ENCODE measurements around the gene SLBP. TPM values are rescaled to one million over a fixed set of nuclear protein-coding genes. Genes with fewer than 3 reads are reported as not detected.
A peak's percentile ranks its signal among the peaks of the same experiment; 100 is the strongest.
"Not testable (repeated sequence)": the region's sequence is repeated elsewhere in the genome, so short reads cannot be mapped to it uniquely, and the experiment has no call there.

The SLBP gene
- total and polyA plus RNA-seq, 2 of the 8 experiments (the other 6 are each of a cell fraction or from before 2014, with no cell fraction given) = 44.1 to 49.0 TPM

DNA sequence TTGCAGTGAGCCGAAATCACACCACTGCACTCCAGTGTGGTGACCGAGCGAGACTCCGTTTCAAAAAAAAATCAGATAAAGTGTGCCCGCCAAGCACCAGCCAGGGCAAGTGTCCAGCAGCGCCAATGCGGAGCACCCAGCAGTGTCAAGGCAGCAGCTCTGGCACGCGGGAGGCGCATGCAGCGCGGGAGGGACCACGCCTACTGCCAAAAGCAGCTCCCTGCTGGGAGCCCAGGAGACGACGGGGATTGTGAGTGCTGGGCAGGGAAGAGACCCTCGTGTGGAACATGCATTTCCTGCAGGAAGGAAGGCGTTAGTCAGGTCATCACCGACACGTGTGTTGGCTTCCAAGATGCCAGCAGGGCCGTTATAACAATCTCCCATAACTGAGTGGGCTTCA lies 38.4 kb downstream of the SLBP start:
- Histone ChIP-seq H3K4me3 (ENCODE audit: extremely low read depth in 1 of 4, insufficient read depth in 2 of 4, low read depth in 3 of 4, low read length in 4 of 4) (no peak overlapping the region), H3K14ac (ENCODE audit: insufficient read length) (no peak overlapping the region), H3K4me2 (ENCODE audit: insufficient read depth in 1 of 2, low read depth in 2 of 2, low read length in 2 of 2) (no peak overlapping the region), H2AFZ (ENCODE audit: low read length) (no peak overlapping the region), H2BK15ac (ENCODE audit: low read length) (no peak overlapping the region), H2BK5ac (ENCODE audit: low read depth, low read length) (no peak overlapping the region), H3K9ac (replicated peaks in 1 of 4; ENCODE audit: extremely low read depth in 1 of 4, low read depth in 3 of 4, low read length in 3 of 4) (no peak overlapping the region), H3K23me2 (ENCODE audit: low read depth, low read length) (no peaks in the 10 kb centered on the region), H3K36me3 (ENCODE audit: control insufficient read depth in 2 of 4, insufficient read depth in 4 of 4, low read length in 3 of 4) (no peaks in the 10 kb centered on the region), H2BK20ac (ENCODE audit: low read length) (no peak overlapping the region), H2BK120ac (replicated peaks; ENCODE audit: low read depth, low read length) (no peak overlapping the region), H2BK12ac (ENCODE audit: low read depth, low read length) (no peak overlapping the region), H3K23ac (ENCODE audit: insufficient read length) (no peak overlapping the region), H3K56ac (replicated peaks; ENCODE audit: insufficient read length, low read depth, low read length) (no peak overlapping the region), H4K5ac (ENCODE audit: insufficient read length, low read depth, low read length) (no peak overlapping the region), H2AK5ac (ENCODE audit: low read depth, low read length) (no peak overlapping the region), H3K4ac (replicated peaks; ENCODE audit: insufficient read length, low read depth, low read length) (no peak overlapping the region), H3K79me1 (ENCODE audit: low read depth, low read length) (no peaks in the 10 kb centered on the region; the same call in 1 of the 2 replicates), H3K27me3 (replicated peaks in 1 of 4; ENCODE audit: control insufficient read depth in 3 of 4, extremely low read depth in 1 of 4, insufficient read depth in 3 of 4, low read length in 3 of 4) (no peaks in the 10 kb centered on the region), H3K9me3 (ENCODE audit: insufficient read depth in 2 of 2, low read depth in 1 of 2, low read length in 1 of 2) (no peaks in the 10 kb centered on the region), H3K27ac (ENCODE audit: low read depth, low read length) (no peak overlapping the region), H3K18ac (ENCODE audit: extremely low read depth, low read length) (no peak overlapping the region), H4K91ac (replicated peaks; ENCODE audit: insufficient read length, low read length) (no peak overlapping the region), H3K79me2 (ENCODE audit: control insufficient read depth in 1 of 2, insufficient read depth in 2 of 2, low read length in 2 of 2) (no peaks in the 10 kb centered on the region), H4K20me1 (replicated peaks in 1 of 2; ENCODE audit: control insufficient read depth in 1 of 2, insufficient read depth in 2 of 2, low read length in 2 of 2) (no peaks in the 10 kb centered on the region), H3K4me1 (replicated peaks in 1 of 4; ENCODE audit: control insufficient read depth in 3 of 4, insufficient read depth in 4 of 4, low read length in 3 of 4) (peaks cover 0 to 3% (median 0%) of the 10 kb centered on the region in 4 experiments; a peak in 1 of 7 replicates), H4K8ac (ENCODE audit: extremely low read depth, insufficient read depth, low read length) (no peak overlapping the region)
- DNase-seq (ENCODE audit: low read depth in 1 of 2, low spot score in 2 of 2) (no peak), FAIRE-seq (no peak)
- POLR2A ChIA-PET (ENCODE audit: partially characterized antibody) = interaction anchor here (0.6 kb wide), 2 partner anchors 23 to 35 kb away, joined by 3 to 7 read pairs; no protein-coding TSS in a partner anchor
- WGBS, 2 experiments (ENCODE audit: extremely low coverage in 1 of 2, insufficient coverage in 1 of 2, insufficient read length in 1 of 2, insufficient replicate concordance in 2 of 2, low coverage in 1 of 2, low lambda C conversion rate in 2 of 2, missing lambda C conversion rate in 1 of 2) = 93% methylated on average over 20 of the region's 20 CpGs; no CpG with 5 or more reads in 1 of the 2 experiments
- TF ChIP-seq CBX5 (IDR thresholded peaks at IDR 0.05; ENCODE audit: low read depth, low read length) = no peak
- CTCF ChIA-PET (ENCODE audit: partially characterized antibody) = no interaction called here

DNA sequence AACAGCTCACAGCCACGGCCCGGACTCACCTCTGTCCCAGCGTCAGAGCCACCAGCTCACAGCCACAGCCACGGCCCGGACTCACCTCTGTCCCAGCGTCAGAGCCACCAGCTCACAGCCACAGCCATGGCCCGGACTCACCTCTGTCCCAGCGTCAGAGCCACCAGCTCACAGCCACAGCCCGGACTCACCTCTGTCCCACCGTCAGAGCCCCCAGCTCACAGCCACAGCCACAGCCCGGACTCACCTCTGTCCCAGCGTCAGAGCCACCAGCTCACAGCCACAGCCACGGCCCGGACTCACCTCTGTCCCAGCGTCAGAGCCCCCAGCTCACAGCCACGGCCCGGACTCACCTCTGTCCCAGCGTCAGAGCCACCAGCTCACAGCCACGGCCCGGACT lies 41.1 kb downstream of the SLBP start:
- FAIRE-seq = not testable (repeated sequence)
- CTCF ChIA-PET (ENCODE audit: partially characterized antibody) = interaction anchor here (0.7 to 1.8 kb wide), 5 partner anchors 12 to 139 kb away, joined by 3 to 4 read pairs (median 3); no protein-coding TSS in a partner anchor

More for the DNA sequence above, 41.1 kb downstream of the SLBP start:
- H2BK120ac ChIP-seq (replicated peaks; ENCODE audit: low read depth, low read length); H4K20me1 ChIP-seq (replicated peaks in 1 of 2; ENCODE audit: control insufficient read depth in 1 of 2, insufficient read depth in 2 of 2, low read length in 2 of 2); H2AK5ac ChIP-seq (ENCODE audit: low read depth, low read length); H3K36me3 ChIP-seq (ENCODE audit: control insufficient read depth in 2 of 4, insufficient read depth in 4 of 4, low read length in 3 of 4); H3K79me1 ChIP-seq (ENCODE audit: low read depth, low read length); H3K4me1 ChIP-seq (replicated peaks in 1 of 4; ENCODE audit: control insufficient read depth in 3 of 4, insufficient read depth in 4 of 4, low read length in 3 of 4); H3K14ac ChIP-seq (ENCODE audit: insufficient read length); H3K23ac ChIP-seq (ENCODE audit: insufficient read length); H3K56ac ChIP-seq (replicated peaks; ENCODE audit: insufficient read length, low read depth, low read length); H3K27ac ChIP-seq (ENCODE audit: low read depth, low read length); H3K23me2 ChIP-seq (ENCODE audit: low read depth, low read length); H3K27me3 ChIP-seq (replicated peaks in 1 of 4; ENCODE audit: control insufficient read depth in 3 of 4, extremely low read depth in 1 of 4, insufficient read depth in 3 of 4, low read length in 3 of 4); H3K9me3 ChIP-seq (ENCODE audit: insufficient read depth in 2 of 2, low read depth in 1 of 2, low read length in 1 of 2); H4K91ac ChIP-seq (replicated peaks; ENCODE audit: insufficient read length, low read length); H3K4me2 ChIP-seq (ENCODE audit: insufficient read depth in 1 of 2, low read depth in 2 of 2, low read length in 2 of 2); H2AFZ ChIP-seq (ENCODE audit: low read length); H3K9ac ChIP-seq (replicated peaks in 1 of 4; ENCODE audit: extremely low read depth in 1 of 4, low read depth in 3 of 4, low read length in 3 of 4); H2BK20ac ChIP-seq (ENCODE audit: low read length); H3K4me3 ChIP-seq (ENCODE audit: extremely low read depth in 1 of 4, insufficient read depth in 2 of 4, low read depth in 3 of 4, low read length in 4 of 4); H3K4ac ChIP-seq (replicated peaks; ENCODE audit: insufficient read length, low read depth, low read length); H3K79me2 ChIP-seq (ENCODE audit: control insufficient read depth in 1 of 2, insufficient read depth in 2 of 2, low read length in 2 of 2); H4K5ac ChIP-seq (ENCODE audit: insufficient read length, low read depth, low read length); DNase-seq (ENCODE audit: low read depth in 1 of 2, low spot score in 2 of 2); H3K18ac ChIP-seq (ENCODE audit: extremely low read depth, low read length); H2BK15ac ChIP-seq (ENCODE audit: low read length); H2BK12ac ChIP-seq (ENCODE audit: low read depth, low read length); H2BK5ac ChIP-seq (ENCODE audit: low read depth, low read length): not testable (repeated sequence)
- 88% methylated on average over 19 of the region's 20 CpGs; no CpG with 5 or more reads in 1 of the 2 experiments for WGBS, 2 experiments (ENCODE audit: extremely low coverage in 1 of 2, insufficient coverage in 1 of 2, insufficient read length in 1 of 2, insufficient replicate concordance in 2 of 2, low coverage in 1 of 2, low lambda C conversion rate in 2 of 2, missing lambda C conversion rate in 1 of 2)
- H4K8ac ChIP-seq (ENCODE audit: extremely low read depth, insufficient read depth, low read length) = peak overlapping the region; percentile 42; the same call in 1 of the 2 replicates
- POLR2A ChIA-PET (ENCODE audit: partially characterized antibody) = interaction anchor here (1.2 kb wide), 1 partner anchor 12 kb away, joined by 3 read pairs; no protein-coding TSS in a partner anchor

Measured in H1 (cell line).